Endodermal cell (in vitro differentiated cells): ENCODE data around the gene OR10H4. TPM values are rescaled to one million over a fixed set of nuclear protein-coding genes. Genes with fewer than 3 reads are reported as not detected.

Source experiments
- DNase-seq: peaks from one replicate; pipeline ENCODE4 v3.0.0-alpha.2; 2017
- H3K27ac ChIP-seq: 2 replicates; pipeline ENCODE4 v1.5.1; 2013; ENCODE audit warnings: mild to moderate bottlenecking, low read depth, low read length, moderate library complexity
- H3K27me3 ChIP-seq: 2 replicates; pipeline ENCODE4 v1.6.1; 2013; ENCODE audit warnings: mild to moderate bottlenecking, low read length, moderate library complexity; ENCODE audit not compliant: insufficient read depth, control insufficient read depth, poor library complexity, severe bottlenecking
- H3K36me3 ChIP-seq: 2 replicates; pipeline ENCODE4 v1.7.0; 2013; ENCODE audit warnings: mild to moderate bottlenecking, low read length, moderate library complexity; ENCODE audit not compliant: control insufficient read depth, insufficient read depth
- H3K4me1 ChIP-seq: one replicate; pipeline ENCODE4 v1.7.0; 2013; ENCODE audit warnings: low read length; ENCODE audit not compliant: control insufficient read depth, insufficient read depth
- H3K4me3 ChIP-seq: 2 replicates; pipeline ENCODE4 v1.5.1; 2013; ENCODE audit warnings: mild to moderate bottlenecking, low read length, moderate library complexity
- H3K9ac ChIP-seq: 2 replicates; pipeline ENCODE4 v1.6.1; 2013; ENCODE audit warnings: mild to moderate bottlenecking, low read length, moderate library complexity; ENCODE audit not compliant: poor library complexity, severe bottlenecking; ENCODE audit errors: extremely low read depth
- H3K9me3 ChIP-seq: 2 replicates; pipeline ENCODE4 v1.6.1; 2013; ENCODE audit warnings: mild to moderate bottlenecking, low read length, moderate library complexity; ENCODE audit not compliant: control insufficient read depth
- H3K27ac Mint-ChIP-seq: 2 replicates; pipeline ENCODE4 v1.8.0; 2020; ENCODE audit warnings: mixed read lengths
- H3K27me3 Mint-ChIP-seq: 2 replicates; pipeline ENCODE4 v1.8.0; 2021; ENCODE audit warnings: mild to moderate bottlenecking, mixed read lengths; ENCODE audit not compliant: insufficient read depth
- H3K36me3 Mint-ChIP-seq: 2 replicates; pipeline ENCODE4 v1.8.0; 2020; ENCODE audit warnings: low read depth, mixed read lengths
- H3K4me1 Mint-ChIP-seq: 2 replicates; pipeline ENCODE4 v1.8.0; 2020; ENCODE audit warnings: mixed read lengths
- H3K4me3 Mint-ChIP-seq: 2 replicates; pipeline ENCODE4 v1.8.0; 2020; ENCODE audit warnings: mild to moderate bottlenecking, moderate library complexity, mixed read lengths
- H3K9me3 Mint-ChIP-seq: 2 replicates; pipeline ENCODE4 v1.8.0; 2020; ENCODE audit warnings: mild to moderate bottlenecking, mixed read lengths
- CTCF ChIP-seq: fragments of 200-600 bp; sonication (generic); conservative IDR thresholded peaks from 2 replicates; pipeline ENCODE4 v1.5.0; 2021; ENCODE audit warnings: antibody characterized with exemption, mild to moderate bottlenecking
- WGBS, 2 experiments: methylation state at CpG; one replicate each; pipeline versions ENCODE4 v1.1.5 to v1.1.7; 2013; ENCODE audit warnings: missing lambda C conversion rate in 2 of 2, mixed read lengths in 1 of 2; ENCODE audit not compliant: insufficient coverage in 1 of 2, insufficient read length in 1 of 2; 5-methylcytosine and 5-hydroxymethylcytosine counted together
- total RNA-seq, 2 donors: library from RNA; stranded (reverse); fragmentation: NEBNext Ultra II Directional in 1 of 2; extraction: Animal tissue kit (Norgen Biotek cat#: 25700) in 1 of 2; gene quantifications; 2 replicates in 1 of 2; 3 replicates in 1 of 2; pipeline ENCODE4 v1.2.1, GENCODE V29; 2021

OR10H4 gene
- total RNA-seq, 2 donors from 2014 or later, result not detected

- Histone ChIP-seq H3K9me3 (peaks cover 55% of the 10 kb centered on the region), H3K4me1 (no peaks in the 10 kb centered on the region), H3K36me3 (no peaks in the 10 kb centered on the region), H3K9ac (no peak overlapping the region), H3K4me3 (no peak overlapping the region), H3K27ac (no peak overlapping the region), H3K27me3 (no peaks in the 10 kb centered on the region)
- no peak overlapping the region for H3K27ac Mint-ChIP-seq
- WGBS, 2 experiments, result 64% methylated on average over 2 of the region's 2 CpGs; no CpG with 5 or more reads in 1 of the 2 experiments
- H3K4me3 Mint-ChIP-seq, result no peak overlapping the region
- H3K27me3 Mint-ChIP-seq, result no peaks in the 10 kb centered on the region
- no peak for DNase-seq
- H3K36me3 Mint-ChIP-seq, result no peaks in the 10 kb centered on the region
- H3K9me3 Mint-ChIP-seq, result peaks cover 77% of the 10 kb centered on the region
- H3K4me1 Mint-ChIP-seq, result no peaks in the 10 kb centered on the region
- TF ChIP-seq CTCF, result no peak
Observed at GRCh38 chr19:15936950-15937349, 11.9 kb upstream of the OR10H4 start.

GRCh38 chr19:15937771-15938170, 11.0 kb upstream of the OR10H4 start:
- no peak overlapping the region for H3K4me3 ChIP-seq
- H3K9ac ChIP-seq, result no peak overlapping the region
- no peaks in the 10 kb centered on the region for H3K36me3 Mint-ChIP-seq
- 27 to 60% methylated on average over 1 to 2 of the region's 2 CpGs for WGBS, 2 experiments
- no peak for DNase-seq
- TF ChIP-seq CTCF, result no peak
- no peak overlapping the region for H3K27ac ChIP-seq
- no peaks in the 10 kb centered on the region for H3K4me1 Mint-ChIP-seq
- no peaks in the 10 kb centered on the region for H3K4me1 ChIP-seq
- no peak overlapping the region for H3K4me3 Mint-ChIP-seq
- H3K36me3 ChIP-seq, result no peaks in the 10 kb centered on the region
- H3K9me3 ChIP-seq, result peaks cover 64% of the 10 kb centered on the region
- H3K9me3 Mint-ChIP-seq, result peaks cover 85% of the 10 kb centered on the region
- no peak overlapping the region for H3K27ac Mint-ChIP-seq
- no peaks in the 10 kb centered on the region for H3K27me3 Mint-ChIP-seq
- H3K27me3 ChIP-seq, result no peaks in the 10 kb centered on the region

GRCh38 chr19:15944401-15944800, 4.4 kb upstream of the OR10H4 start:
- Histone ChIP-seq H3K9ac (no peak overlapping the region), H3K4me1 (no peaks in the 10 kb centered on the region), H3K27me3 (no peaks in the 10 kb centered on the region), H3K9me3 (peaks cover 69% of the 10 kb centered on the region), H3K4me3 (no peak overlapping the region), H3K36me3 (no peaks in the 10 kb centered on the region), H3K27ac (no peak overlapping the region)
- Mint-ChIP-seq H3K9me3 (peaks cover 86% of the 10 kb centered on the region), H3K4me1 (no peaks in the 10 kb centered on the region), H3K27ac (no peak overlapping the region), H3K27me3 (no peaks in the 10 kb centered on the region), H3K4me3 (no peak overlapping the region), H3K36me3 (no peaks in the 10 kb centered on the region)
- no peak for DNase-seq
- no peak for TF ChIP-seq CTCF
- WGBS, 2 experiments, result 56 to 71% methylated on average over 4 of the region's 4 CpGs
